Astrocyte (in vitro differentiated cells and primary cell): ENCODE measurements around the gene FGGY.

Source experiments
- EZH2 ChIP-seq: IDR thresholded peaks from 2 replicates; pipeline ENCODE4 v1.6.1; 2012; ENCODE audit warnings: mild to moderate bottlenecking, low read length, inconsistent platforms; ENCODE audit not compliant: insufficient read depth
- TF ChIP-seq, protein P1 (sequence below): IDR thresholded peaks from 2 replicates; pipeline ENCODE4 v1.5.1; 2011; ENCODE audit warnings: low read depth, mild to moderate bottlenecking, inconsistent platforms, low read length, moderate library complexity; ENCODE audit not compliant: insufficient read depth

DNA sequence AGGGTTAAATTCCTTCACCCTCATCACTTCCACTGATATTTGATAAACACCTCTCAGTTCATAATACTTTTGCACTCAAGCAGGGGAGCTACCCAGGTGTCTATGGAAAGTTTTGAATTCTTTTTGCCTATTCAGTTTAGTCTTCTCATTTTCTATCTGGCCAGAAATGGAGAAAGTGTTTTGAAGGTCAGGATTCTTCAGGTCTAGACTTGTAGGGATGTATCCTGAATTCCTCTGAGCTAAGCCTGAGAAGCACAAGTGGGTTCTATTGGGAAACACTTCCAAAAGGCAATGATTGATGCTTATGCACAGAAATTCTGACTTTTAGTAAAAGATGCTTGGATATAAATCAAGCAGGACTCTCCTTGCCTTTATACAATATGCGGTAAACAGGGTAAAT lies 300.1 kb downstream of the FGGY start:
- TF ChIP-seq, protein P1, sequence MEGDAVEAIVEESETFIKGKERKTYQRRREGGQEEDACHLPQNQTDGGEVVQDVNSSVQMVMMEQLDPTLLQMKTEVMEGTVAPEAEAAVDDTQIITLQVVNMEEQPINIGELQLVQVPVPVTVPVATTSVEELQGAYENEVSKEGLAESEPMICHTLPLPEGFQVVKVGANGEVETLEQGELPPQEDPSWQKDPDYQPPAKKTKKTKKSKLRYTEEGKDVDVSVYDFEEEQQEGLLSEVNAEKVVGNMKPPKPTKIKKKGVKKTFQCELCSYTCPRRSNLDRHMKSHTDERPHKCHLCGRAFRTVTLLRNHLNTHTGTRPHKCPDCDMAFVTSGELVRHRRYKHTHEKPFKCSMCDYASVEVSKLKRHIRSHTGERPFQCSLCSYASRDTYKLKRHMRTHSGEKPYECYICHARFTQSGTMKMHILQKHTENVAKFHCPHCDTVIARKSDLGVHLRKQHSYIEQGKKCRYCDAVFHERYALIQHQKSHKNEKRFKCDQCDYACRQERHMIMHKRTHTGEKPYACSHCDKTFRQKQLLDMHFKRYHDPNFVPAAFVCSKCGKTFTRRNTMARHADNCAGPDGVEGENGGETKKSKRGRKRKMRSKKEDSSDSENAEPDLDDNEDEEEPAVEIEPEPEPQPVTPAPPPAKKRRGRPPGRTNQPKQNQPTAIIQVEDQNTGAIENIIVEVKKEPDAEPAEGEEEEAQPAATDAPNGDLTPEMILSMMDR, result no peak
- TF ChIP-seq EZH2, result no peak
